ENCODE results near the gene CST1. TPM values are rescaled to one million over a fixed set of nuclear protein-coding genes. Genes with fewer than 3 reads are reported as not detected.

The CST1 gene
- polyA plus RNA-seq, 1 of the 3 experiments (the other 2 are of a cell fraction) = not detected

GRCh38 chr20:23774081-23774480 is 23.3 kb upstream of the CST1 start:
- Histone ChIP-seq H3K27ac (ENCODE audit: low read depth in 2 of 2, low read length in 1 of 2) (no peak overlapping the region), H3K9me3 (no peaks in the 10 kb centered on the region), H2AFZ (ENCODE audit: low read depth) (no peak overlapping the region), H3K4me1 (ENCODE audit: control insufficient read depth in 1 of 2, insufficient read depth in 2 of 2, low read depth in 1 of 2, low read length in 1 of 2) (no peaks in the 10 kb centered on the region), H3K9me2 (no peaks in the 10 kb centered on the region), H3K9ac (no peak overlapping the region), H4K20me1 (ENCODE audit: insufficient read depth) (no peaks in the 10 kb centered on the region), H3F3A (replicated peaks; ENCODE audit: insufficient read depth) (no peaks in the 10 kb centered on the region), H3K4me3 (ENCODE audit: low read depth in 2 of 2, low read length in 1 of 2) (no peak overlapping the region), H3K79me2 (ENCODE audit: insufficient read depth) (no peaks in the 10 kb centered on the region), H3K27me3 (ENCODE audit: insufficient read depth) (peaks cover 21% of the 10 kb centered on the region; the same call in 1 of the 2 replicates), H3K4me2 (no peak overlapping the region), H3K36me3 (replicated peaks in 1 of 2; ENCODE audit: control insufficient read depth in 1 of 2, insufficient read depth in 2 of 2, low read length in 1 of 2) (no peaks in the 10 kb centered on the region)
- 10% methylated on average over 3 of the region's 7 CpGs for WGBS (ENCODE audit: low lambda C conversion rate)
- DNase-seq = no peak
- ChIA-PET POLR2A (no interaction called here), CTCF (no interaction called here)
- TF ChIP-seq TAF1 (IDR thresholded peaks at IDR 0.05; ENCODE audit: borderline replicate concordance, low read depth, low read length) (no peak), RXRA (IDR thresholded peaks at IDR 0.05; ENCODE audit: borderline replicate concordance, low read depth) (no peak), PBX3 (IDR thresholded peaks at IDR 0.05) (no peak), ELF1 (IDR thresholded peaks at IDR 0.05) (no peak)
- TF ChIP-seq, protein P1, sequence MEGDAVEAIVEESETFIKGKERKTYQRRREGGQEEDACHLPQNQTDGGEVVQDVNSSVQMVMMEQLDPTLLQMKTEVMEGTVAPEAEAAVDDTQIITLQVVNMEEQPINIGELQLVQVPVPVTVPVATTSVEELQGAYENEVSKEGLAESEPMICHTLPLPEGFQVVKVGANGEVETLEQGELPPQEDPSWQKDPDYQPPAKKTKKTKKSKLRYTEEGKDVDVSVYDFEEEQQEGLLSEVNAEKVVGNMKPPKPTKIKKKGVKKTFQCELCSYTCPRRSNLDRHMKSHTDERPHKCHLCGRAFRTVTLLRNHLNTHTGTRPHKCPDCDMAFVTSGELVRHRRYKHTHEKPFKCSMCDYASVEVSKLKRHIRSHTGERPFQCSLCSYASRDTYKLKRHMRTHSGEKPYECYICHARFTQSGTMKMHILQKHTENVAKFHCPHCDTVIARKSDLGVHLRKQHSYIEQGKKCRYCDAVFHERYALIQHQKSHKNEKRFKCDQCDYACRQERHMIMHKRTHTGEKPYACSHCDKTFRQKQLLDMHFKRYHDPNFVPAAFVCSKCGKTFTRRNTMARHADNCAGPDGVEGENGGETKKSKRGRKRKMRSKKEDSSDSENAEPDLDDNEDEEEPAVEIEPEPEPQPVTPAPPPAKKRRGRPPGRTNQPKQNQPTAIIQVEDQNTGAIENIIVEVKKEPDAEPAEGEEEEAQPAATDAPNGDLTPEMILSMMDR (IDR thresholded peaks at IDR 0.05) = no peak

DNA sequence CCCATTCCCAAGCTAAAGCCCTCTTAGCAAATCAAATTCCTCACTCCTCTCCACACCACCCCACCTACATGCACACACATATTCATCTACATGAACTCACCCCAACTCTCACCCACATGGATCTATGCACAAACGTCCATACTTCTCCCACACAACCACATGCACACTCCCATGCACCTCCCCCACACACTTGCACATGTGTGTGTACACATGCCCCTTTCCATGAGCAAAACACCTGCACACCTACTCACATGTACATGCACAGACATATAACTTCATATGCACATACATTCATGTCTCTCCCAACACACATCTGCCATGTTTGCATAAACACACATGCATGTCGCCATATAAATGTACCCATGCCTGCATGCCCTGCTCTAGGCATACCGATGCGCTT is 22.8 kb upstream of the CST1 start:
- no peaks in the 10 kb centered on the region for H3K9me2 ChIP-seq
- no peaks in the 10 kb centered on the region for H3K79me2 ChIP-seq (ENCODE audit: insufficient read depth)
- no peak overlapping the region for H3K4me2 ChIP-seq
- DNase-seq = no peak
- H4K20me1 ChIP-seq (ENCODE audit: insufficient read depth) = no peaks in the 10 kb centered on the region
- H3K4me1 ChIP-seq (ENCODE audit: control insufficient read depth in 1 of 2, insufficient read depth in 2 of 2, low read depth in 1 of 2, low read length in 1 of 2) = no peaks in the 10 kb centered on the region
- H3K27me3 ChIP-seq (ENCODE audit: insufficient read depth) = peaks cover 21% of the 10 kb centered on the region; the same call in 1 of the 2 replicates
- no peaks in the 10 kb centered on the region for H3F3A ChIP-seq (replicated peaks; ENCODE audit: insufficient read depth)
- WGBS (ENCODE audit: low lambda C conversion rate) = 29% methylated on average over 4 of the region's 4 CpGs
- H2AFZ ChIP-seq (ENCODE audit: low read depth) = no peak overlapping the region
- no peak overlapping the region for H3K4me3 ChIP-seq (ENCODE audit: low read depth in 2 of 2, low read length in 1 of 2)
- no peaks in the 10 kb centered on the region for H3K9me3 ChIP-seq
- ChIA-PET POLR2A (no interaction called here), CTCF (no interaction called here)
- no peak overlapping the region for H3K27ac ChIP-seq (ENCODE audit: low read depth in 2 of 2, low read length in 1 of 2)
- TF ChIP-seq POLR2AphosphoS5 (IDR thresholded peaks at IDR 0.05; ENCODE audit: low read depth, low read length) = no peak
- no peak for TF ChIP-seq FOXJ3 (CRISPR knock-in tag; IDR thresholded peaks at IDR 0.05)
- no peak for TF ChIP-seq TEAD4 (IDR thresholded peaks at IDR 0.05; ENCODE audit: borderline replicate concordance, insufficient read depth)
- no peak for TF ChIP-seq MAX (IDR thresholded peaks at IDR 0.05; ENCODE audit: low read depth)
- TF ChIP-seq NFIC (IDR thresholded peaks at IDR 0.05; ENCODE audit: borderline replicate concordance) = no peak
- no peak for TF ChIP-seq RFX5 (IDR thresholded peaks at IDR 0.05; ENCODE audit: low read length)
- no peak for TF ChIP-seq ELF1 (IDR thresholded peaks at IDR 0.05)
- H3K36me3 ChIP-seq (replicated peaks in 1 of 2; ENCODE audit: control insufficient read depth in 1 of 2, insufficient read depth in 2 of 2, low read length in 1 of 2) = no peaks in the 10 kb centered on the region
- H3K9ac ChIP-seq = no peak overlapping the region

Measured in SK-N-SH (cell line).